HG02623 (cell line): ENCODE measurements around the gene BNC2.

Experiments
- ATAC-seq: cut with Tn5 transposase; IDR thresholded peaks from one replicate; pipeline ENCODE4 v1.9.1; 2021; ENCODE audit warnings: moderate library complexity; ENCODE audit not compliant: unreplicated experiment

BNC2 gene

DNA sequence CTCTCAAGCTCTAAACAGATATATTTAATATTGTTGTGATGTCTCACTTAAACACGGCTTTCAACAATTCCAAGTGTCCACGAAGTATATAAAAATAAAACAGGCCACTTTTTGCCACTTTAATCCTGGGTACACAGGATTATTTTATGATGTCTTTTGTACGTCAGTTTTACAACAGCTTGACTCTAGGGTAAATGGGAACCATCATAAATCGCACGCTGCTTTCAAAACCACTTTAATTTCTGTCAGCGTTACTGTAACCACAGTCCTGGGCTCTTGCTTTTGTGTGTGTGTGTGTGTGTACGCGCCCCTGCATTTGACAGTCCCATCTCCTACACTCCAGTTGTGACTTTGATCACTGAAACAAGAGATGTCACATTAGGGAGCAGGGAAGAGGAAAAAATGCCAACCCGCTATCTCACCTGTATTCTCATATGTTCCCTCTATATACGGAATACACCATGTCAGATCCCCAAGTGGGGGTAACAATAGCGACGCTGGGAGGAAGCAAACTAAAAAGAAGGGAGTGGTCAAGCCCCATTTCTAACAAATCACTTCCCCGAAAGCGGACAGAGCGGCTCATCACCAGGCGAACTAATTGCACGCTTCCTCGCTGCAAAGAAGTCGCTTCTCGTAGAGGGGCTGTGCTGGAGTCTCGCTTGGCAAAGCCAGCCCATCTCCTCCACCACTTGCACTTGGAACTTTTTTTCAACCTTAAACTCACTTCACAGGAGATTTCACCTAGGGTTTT is 1.2 kb downstream of the BNC2 start:
- no peak for ATAC-seq

GRCh38 chr9:16868701-16869100 is 1.8 kb downstream of the BNC2 start:
- no peak for ATAC-seq

GRCh38 chr9:16867576-16868311 is 2.7 kb downstream of the BNC2 start:
- ATAC-seq, result no peak

GRCh38 chr9:16866587-16866986 is 3.9 kb downstream of the BNC2 start:
- ATAC-seq, result no peak

- ATAC-seq, result no peak
Measured at GRCh38 chr9:16864649-16865434, 5.6 kb downstream of the BNC2 start.

GRCh38 chr9:16848179-16848578 is 22.3 kb downstream of the BNC2 start:
- ATAC-seq, result no peak

- ATAC-seq, result no peak
Measured at GRCh38 chr9:16846986-16847385, 23.5 kb downstream of the BNC2 start.

DNA sequence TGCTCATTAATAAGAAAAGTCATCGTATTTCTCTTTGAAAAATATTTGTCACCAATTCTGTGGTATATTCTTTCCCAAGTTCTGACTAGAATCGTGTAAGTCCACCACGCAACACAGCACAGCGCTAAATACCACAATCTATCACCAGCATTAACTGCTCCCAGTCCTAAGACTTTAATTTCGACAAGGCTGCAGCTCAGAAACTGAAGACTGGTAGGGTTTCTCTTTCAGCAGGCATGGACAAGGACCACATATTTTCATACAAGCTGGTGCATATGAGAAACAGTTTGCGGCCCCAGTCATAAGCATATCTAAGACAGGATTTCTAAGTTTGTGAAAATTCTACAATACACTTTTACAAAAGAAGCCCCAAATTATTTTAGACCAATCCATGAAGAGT is 24.1 kb downstream of the BNC2 start:
- ATAC-seq, result no peak

DNA sequence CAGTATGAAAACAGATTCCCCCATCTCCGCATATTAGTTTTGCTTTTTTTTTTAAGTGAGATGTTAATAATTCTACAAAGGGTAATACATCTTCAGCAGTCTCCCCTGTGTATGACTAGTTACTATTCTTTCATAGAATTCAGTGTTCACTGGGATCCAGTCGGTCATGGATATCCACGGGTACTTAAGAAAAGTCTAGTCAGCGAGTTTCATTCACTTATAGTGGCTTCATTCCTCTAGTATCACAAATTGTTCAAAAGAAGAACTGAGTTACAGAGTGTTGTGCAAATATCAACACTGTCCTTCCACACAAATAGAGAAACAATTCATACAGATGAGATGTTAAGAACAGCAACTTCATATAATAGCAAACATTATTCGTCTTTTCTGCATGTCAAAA is 35.7 kb downstream of the BNC2 start:
- ATAC-seq, result no peak

DNA sequence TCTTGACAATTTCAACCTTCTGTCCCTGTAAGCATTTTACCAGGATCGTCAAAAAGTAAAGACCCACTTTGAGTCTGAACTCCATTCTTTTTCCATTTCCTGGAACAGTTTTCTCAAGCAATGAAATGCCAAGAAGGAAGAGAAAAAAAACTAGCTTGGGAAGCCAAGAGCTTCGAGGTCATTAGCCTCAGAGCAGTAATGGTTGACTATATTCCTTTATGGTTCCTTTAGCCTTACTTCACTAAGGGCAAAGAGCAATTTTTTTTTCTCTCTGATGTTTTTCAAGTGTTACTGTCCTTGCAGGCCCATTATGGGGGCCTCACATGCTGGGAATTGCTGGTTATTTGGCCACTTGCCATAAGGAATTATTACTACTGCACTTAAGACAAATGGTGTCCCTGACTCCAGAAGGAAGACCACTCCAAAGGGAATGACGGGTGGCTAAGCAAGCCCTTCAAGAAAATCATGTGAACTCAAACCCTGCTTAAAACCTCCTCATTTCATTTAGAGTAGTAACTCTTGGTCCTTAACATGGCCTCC is 37.1 kb downstream of the BNC2 start:
- ATAC-seq, result no peak

DNA sequence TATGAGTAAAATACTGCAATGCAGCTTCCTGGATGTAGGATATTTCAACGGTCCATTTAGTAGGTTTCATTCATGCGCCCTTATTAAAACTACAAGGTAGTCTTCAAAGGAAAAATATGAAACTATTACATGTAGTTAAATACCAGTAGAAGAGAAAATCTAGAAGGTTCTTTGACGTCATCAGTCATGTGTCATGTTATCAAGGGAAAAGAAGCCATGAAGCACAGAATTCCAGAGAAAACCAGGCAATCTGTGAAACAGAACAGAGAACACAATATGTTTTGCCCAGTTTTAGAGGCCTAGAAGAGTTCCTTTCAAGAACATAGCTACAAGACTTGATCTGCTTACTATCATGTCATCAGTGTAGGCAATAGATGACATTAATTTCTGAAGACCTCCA is 38.4 kb downstream of the BNC2 start:
- no peak for ATAC-seq

DNA sequence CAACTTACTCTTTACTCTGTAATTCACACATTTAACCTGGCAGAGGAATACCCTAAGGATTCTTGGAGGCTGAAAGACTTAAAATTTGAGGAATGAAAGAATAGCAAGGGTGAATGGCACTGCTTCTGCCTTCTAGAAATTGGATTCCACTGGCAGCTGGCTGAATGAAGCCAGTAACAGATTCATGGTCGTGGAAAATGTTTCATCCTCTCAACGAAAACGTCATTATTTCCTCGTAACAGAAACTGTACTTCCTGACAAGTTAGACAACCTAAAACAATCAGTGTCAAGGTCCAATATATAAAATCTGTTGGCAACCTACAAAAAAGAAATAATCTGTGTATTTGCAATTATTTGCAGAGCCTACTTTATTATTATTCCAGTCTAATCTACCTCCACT is 39.7 kb downstream of the BNC2 start:
- ATAC-seq, result no peak

DNA sequence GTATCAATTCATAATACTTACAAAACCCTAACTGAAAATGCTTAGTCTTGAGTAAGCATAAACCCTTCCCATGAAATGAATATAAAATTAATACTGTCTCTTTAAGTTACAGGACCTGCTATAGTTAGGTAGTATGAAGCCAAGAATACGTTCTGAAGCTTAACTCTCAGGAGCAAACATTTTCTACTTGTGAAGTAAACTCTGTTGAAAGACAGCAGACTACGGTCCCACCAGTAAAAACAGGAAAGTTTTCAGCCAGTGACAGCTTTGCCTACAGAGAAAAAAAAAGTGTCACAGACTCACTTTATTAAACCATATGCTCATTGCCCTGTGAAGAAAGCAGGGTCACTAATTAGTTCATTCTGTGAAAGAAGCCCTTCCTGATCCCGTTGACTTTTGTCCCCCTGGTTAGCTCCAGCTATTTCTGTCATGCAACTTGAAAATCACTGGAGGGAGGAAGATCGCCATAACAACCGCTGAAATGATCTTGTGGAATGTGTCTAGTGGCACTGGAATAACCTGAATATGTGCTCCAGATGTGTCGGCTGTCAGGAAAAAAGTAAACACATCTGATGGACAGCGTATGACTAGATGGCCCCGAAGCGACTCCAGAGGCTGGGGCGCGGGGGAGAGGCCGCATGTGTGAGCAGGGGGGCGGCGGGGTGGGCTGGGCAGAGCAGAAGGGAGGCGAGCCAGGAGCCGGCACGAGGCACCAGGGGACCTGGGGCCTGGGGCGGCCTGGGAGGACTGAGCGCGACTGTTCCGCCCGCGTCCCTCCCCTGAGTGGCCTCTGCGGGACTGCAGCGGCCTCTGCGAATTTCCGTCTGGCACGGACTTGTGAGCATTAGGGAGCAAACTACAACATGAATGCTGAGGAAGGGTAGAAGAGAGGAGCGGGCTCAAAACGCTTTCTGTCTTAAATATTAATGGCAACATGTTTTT is 41.9 kb downstream of the BNC2 start:
- ATAC-seq, result no peak

DNA sequence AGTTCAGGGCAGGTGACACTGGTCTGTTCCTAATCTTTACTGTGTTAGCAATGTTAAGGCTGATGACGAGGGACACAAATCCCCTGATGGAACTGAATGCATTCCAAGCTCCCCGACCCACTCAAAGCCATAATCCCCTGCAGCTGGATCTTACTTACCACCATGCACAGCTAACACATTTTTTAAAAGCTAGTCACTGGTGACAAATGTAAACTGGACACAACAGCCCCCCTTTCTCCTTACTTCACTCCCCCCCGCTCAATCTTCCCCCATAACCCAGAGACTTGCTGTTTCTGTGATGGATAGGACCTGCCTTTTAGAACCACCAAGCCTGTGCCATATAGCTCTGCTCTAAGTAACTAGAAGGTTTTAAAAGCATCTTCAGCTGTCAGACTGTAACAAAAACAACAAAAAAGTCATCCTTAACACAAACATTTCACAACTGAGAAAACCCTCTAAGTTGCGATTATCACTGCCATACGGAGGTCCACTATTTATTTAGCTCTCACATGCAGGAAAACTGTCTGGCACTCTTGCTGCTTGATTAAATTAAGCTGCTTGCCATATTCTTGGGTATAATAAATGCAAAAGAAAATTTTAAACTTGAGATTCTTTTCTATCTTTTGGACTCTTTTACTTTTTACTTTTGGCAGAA is 44.4 kb downstream of the BNC2 start:
- ATAC-seq, result no peak

DNA sequence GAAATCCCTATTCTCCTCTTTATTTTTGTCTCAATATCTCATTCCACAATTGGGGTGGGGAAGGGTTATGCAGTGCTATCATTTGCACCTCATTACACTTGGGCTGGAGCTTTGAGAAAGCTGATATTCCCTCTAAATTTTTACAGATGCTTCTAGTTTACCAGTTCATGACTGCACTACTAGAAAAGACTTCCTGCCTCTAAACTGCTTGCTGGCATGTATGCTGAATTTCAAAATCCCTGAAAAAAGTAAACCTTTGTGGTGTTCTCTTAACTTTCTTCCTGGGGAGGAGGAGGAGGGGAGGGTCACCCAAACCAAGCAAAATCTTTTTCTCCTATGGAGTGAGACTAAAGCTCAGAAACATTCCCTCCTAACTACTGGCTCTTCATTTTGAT is 45.1 kb downstream of the BNC2 start:
- no peak for ATAC-seq

GRCh38 chr9:16824545-16825330 is 45.7 kb downstream of the BNC2 start:
- ATAC-seq, result no peak

- ATAC-seq, result no peak
Measured at GRCh38 chr9:16823906-16824305, 46.6 kb downstream of the BNC2 start.

- no peak for ATAC-seq
Measured at GRCh38 chr9:16821344-16821743, 49.1 kb downstream of the BNC2 start.

- ATAC-seq, result no peak
Measured at GRCh38 chr9:16817514-16817913, 53.0 kb downstream of the BNC2 start.
